ENCODE measurements around the gene GUCA2B.
A peak's percentile ranks its signal among the peaks of the same experiment; 100 is the strongest.

GUCA2B gene

DNA sequence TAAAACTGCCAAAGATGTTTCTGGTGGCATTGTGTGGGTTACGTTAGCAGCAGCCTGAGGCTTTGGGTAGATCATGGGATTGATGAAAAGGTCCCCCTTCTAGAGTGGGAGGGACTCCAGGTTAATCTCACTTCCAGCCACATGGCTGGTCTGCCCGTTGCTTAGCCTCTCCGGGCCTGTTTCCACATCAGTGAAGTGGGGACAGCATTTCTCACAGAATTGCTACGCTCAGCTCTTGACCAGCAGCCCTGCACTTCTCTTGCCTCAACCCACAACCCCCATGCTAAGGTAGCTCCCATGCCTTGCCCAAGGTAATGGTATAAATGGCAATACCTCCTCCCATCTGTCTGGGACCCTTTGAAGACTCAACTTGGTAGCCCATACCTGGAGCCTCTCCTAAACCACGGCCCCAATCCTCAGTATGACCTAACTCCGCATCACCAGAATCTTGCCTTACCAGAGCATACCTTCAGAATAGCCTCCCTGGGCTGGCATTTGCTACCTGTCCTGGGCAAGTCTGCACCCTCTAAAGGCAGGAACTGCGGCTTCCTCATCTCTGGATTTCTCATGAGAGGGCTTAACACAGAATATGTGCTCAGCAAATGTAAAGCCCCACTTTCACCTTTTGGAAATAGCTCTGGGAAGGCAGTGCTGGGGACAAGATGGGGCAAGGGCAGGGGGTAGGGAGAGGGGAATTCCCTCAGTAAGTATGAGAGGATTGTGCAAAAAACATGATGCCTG is 22.3 kb downstream of the GUCA2B start:
- no peak overlapping the region for H2BK15ac ChIP-seq (replicated peaks; ENCODE audit: low read depth)
- H3K4me2 ChIP-seq (ENCODE audit: low read length), result no peak overlapping the region
- H3K18ac ChIP-seq (ENCODE audit: low read length), result no peak overlapping the region
- no CpG with 5 or more reads among the region's 7 CpGs for WGBS (ENCODE audit: extremely low coverage, insufficient coverage, low lambda C conversion rate)
- H4K8ac ChIP-seq (ENCODE audit: low read depth, low read length), result no peak overlapping the region
- no peak overlapping the region for H4K5ac ChIP-seq (ENCODE audit: low read length)
- H3K79me1 ChIP-seq (ENCODE audit: low read length), result no peaks in the 10 kb centered on the region
- H2BK5ac ChIP-seq (ENCODE audit: low read length), result no peak overlapping the region
- no peak overlapping the region for H3K4me3 ChIP-seq (ENCODE audit: low read length)
- no peak overlapping the region for H3K9ac ChIP-seq (ENCODE audit: low read length)
- H3K4ac ChIP-seq (ENCODE audit: low read depth, low read length), result no peak overlapping the region
- H3K56ac ChIP-seq (ENCODE audit: low read length), result no peak overlapping the region
- peaks cover 6% of the 10 kb centered on the region for H3K4me1 ChIP-seq (ENCODE audit: control insufficient read depth, low read depth, low read length)
- H2BK120ac ChIP-seq (ENCODE audit: low read depth, low read length), result no peak overlapping the region
- no peak overlapping the region for H3K27ac ChIP-seq (ENCODE audit: low read depth, low read length)
- no peak overlapping the region for H2AK5ac ChIP-seq (ENCODE audit: low read length)
- H3K23ac ChIP-seq (ENCODE audit: low read length), result no peak overlapping the region
- DNase-seq, result no peak
- H3K27me3 ChIP-seq (ENCODE audit: insufficient read depth, low read length, poor library complexity), result no peaks in the 10 kb centered on the region
- H3K36me3 ChIP-seq (ENCODE audit: control insufficient read depth, insufficient read depth, low read length), result no peaks in the 10 kb centered on the region
- H3K79me2 ChIP-seq (ENCODE audit: control insufficient read depth, insufficient read depth, low read length), result no peaks in the 10 kb centered on the region

DNA sequence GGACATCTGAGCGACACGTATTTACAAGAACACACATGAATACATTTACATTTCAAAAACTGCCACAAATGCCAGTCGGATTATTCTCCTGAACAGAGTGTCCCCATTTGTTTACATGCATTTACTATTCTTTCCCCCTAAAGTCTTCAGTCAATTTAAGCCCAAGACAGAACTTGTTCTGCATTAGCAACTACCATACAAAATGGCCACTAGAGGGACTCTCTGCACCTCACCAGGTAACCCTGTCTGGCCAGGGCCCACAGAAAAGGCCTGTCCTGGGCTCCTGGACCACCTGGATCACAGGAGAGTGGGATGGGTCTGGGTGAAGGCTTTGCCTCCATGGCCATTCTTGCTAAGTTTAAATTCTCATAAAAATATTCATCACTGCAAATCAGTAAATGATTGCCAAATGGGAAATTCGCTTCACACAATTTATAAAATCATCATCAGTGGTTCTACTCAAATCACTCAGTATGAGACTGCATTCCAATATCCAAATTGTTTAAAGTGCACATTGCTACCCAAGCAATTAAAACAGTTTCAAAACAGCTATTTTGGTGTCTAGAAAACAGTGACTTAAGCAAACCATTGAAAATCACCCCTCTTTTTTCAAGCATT is 23.8 kb downstream of the GUCA2B start:
- Histone ChIP-seq H2BK120ac (ENCODE audit: low read depth, low read length) (no peak overlapping the region), H3K9ac (ENCODE audit: low read length) (no peak overlapping the region), H4K5ac (ENCODE audit: low read length) (no peak overlapping the region), H2BK15ac (replicated peaks; ENCODE audit: low read depth) (no peak overlapping the region), H3K4me2 (ENCODE audit: low read length) (no peak overlapping the region), H3K56ac (ENCODE audit: low read length) (no peak overlapping the region), H2BK5ac (ENCODE audit: low read length) (no peak overlapping the region), H4K8ac (ENCODE audit: low read depth, low read length) (no peak overlapping the region), H3K23ac (ENCODE audit: low read length) (no peak overlapping the region), H3K27ac (ENCODE audit: low read depth, low read length) (peak overlapping the region; percentile 6), H3K79me1 (ENCODE audit: low read length) (no peaks in the 10 kb centered on the region), H3K36me3 (ENCODE audit: control insufficient read depth, insufficient read depth, low read length) (peaks cover 2% of the 10 kb centered on the region), H2AK5ac (ENCODE audit: low read length) (no peak overlapping the region), H3K79me2 (ENCODE audit: control insufficient read depth, insufficient read depth, low read length) (no peaks in the 10 kb centered on the region), H3K18ac (ENCODE audit: low read length) (no peak overlapping the region), H3K4ac (ENCODE audit: low read depth, low read length) (no peak overlapping the region), H3K4me1 (ENCODE audit: control insufficient read depth, low read depth, low read length) (peaks cover 6% of the 10 kb centered on the region), H3K27me3 (ENCODE audit: insufficient read depth, low read length, poor library complexity) (no peaks in the 10 kb centered on the region), H3K4me3 (ENCODE audit: low read length) (no peak overlapping the region)
- no CpG with 5 or more reads among the region's 4 CpGs for WGBS (ENCODE audit: extremely low coverage, insufficient coverage, low lambda C conversion rate)
- peak; percentile 78 for DNase-seq

DNA sequence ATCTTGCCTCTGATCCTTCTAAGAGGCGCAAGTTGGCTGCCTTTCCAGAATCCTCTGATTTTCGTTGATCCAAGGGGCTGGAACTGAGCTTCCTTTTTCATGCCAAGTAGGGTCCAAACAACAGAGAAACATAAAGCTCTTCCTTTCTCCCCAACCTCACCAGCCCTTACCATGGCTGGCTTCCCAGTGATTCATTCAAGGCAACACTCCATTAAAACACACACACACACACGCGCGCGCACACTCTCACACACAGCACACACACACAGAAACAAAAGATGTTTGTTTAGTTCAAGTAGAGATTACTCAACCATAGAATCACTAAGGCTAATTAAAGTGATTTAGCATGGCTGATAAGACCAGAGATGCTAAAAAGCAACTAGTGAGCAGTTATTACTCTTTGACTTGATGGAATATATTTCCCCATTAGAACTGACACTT is 24.4 kb downstream of the GUCA2B start:
- no peak overlapping the region for H3K9ac ChIP-seq (ENCODE audit: low read length)
- peaks cover 2% of the 10 kb centered on the region for H3K36me3 ChIP-seq (ENCODE audit: control insufficient read depth, insufficient read depth, low read length)
- no peak overlapping the region for H3K4me3 ChIP-seq (ENCODE audit: low read length)
- peaks cover 3% of the 10 kb centered on the region for H3K4me1 ChIP-seq (ENCODE audit: control insufficient read depth, low read depth, low read length)
- no CpG with 5 or more reads among the region's 6 CpGs for WGBS (ENCODE audit: extremely low coverage, insufficient coverage, low lambda C conversion rate)
- H2BK15ac ChIP-seq (replicated peaks; ENCODE audit: low read depth), result no peak overlapping the region
- H3K79me1 ChIP-seq (ENCODE audit: low read length), result no peaks in the 10 kb centered on the region
- H3K18ac ChIP-seq (ENCODE audit: low read length), result no peak overlapping the region
- no peaks in the 10 kb centered on the region for H3K27me3 ChIP-seq (ENCODE audit: insufficient read depth, low read length, poor library complexity)
- H3K27ac ChIP-seq (ENCODE audit: low read depth, low read length), result peak overlapping the region; percentile 6
- no peak overlapping the region for H3K56ac ChIP-seq (ENCODE audit: low read length)
- no peak overlapping the region for H4K5ac ChIP-seq (ENCODE audit: low read length)
- no peak overlapping the region for H2AK5ac ChIP-seq (ENCODE audit: low read length)
- no peak overlapping the region for H3K23ac ChIP-seq (ENCODE audit: low read length)
- no peaks in the 10 kb centered on the region for H3K79me2 ChIP-seq (ENCODE audit: control insufficient read depth, insufficient read depth, low read length)
- no peak overlapping the region for H3K4ac ChIP-seq (ENCODE audit: low read depth, low read length)
- no peak for DNase-seq
- H2BK5ac ChIP-seq (ENCODE audit: low read length), result no peak overlapping the region
- no peak overlapping the region for H4K8ac ChIP-seq (ENCODE audit: low read depth, low read length)
- H3K4me2 ChIP-seq (ENCODE audit: low read length), result no peak overlapping the region
- H2BK120ac ChIP-seq (ENCODE audit: low read depth, low read length), result no peak overlapping the region

DNA sequence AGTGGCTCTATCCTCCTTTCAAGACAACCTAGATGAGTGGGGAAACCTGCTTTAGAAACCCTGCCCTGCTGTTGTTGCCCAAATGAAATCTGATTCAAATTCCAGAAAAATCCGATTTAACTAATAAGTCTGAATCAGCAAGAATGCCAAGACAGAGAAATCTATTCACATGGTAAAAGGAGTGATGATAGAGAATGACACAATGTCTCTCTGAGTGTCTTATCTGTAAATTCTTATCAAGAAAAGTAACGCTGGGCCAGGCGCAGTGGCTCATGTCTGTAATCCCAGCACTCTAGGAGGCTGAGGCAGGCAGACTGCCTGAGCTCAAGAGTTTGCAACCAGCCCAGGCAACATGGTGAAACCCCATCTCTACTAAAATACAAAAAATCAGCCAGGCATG is 25.0 kb downstream of the GUCA2B start:
- Histone ChIP-seq H3K4ac (ENCODE audit: low read depth, low read length) (no peak overlapping the region), H2BK15ac (replicated peaks; ENCODE audit: low read depth) (no peak overlapping the region), H2BK5ac (ENCODE audit: low read length) (no peak overlapping the region), H4K5ac (ENCODE audit: low read length) (no peak overlapping the region), H3K4me3 (ENCODE audit: low read length) (no peak overlapping the region), H3K23ac (ENCODE audit: low read length) (no peak overlapping the region), H2AK5ac (ENCODE audit: low read length) (no peak overlapping the region), H3K9ac (ENCODE audit: low read length) (no peak overlapping the region), H3K36me3 (ENCODE audit: control insufficient read depth, insufficient read depth, low read length) (peaks cover 2% of the 10 kb centered on the region), H2BK120ac (ENCODE audit: low read depth, low read length) (no peak overlapping the region), H3K27me3 (ENCODE audit: insufficient read depth, low read length, poor library complexity) (no peaks in the 10 kb centered on the region), H3K27ac (ENCODE audit: low read depth, low read length) (no peak overlapping the region), H3K56ac (ENCODE audit: low read length) (no peak overlapping the region), H3K18ac (ENCODE audit: low read length) (no peak overlapping the region), H3K4me2 (ENCODE audit: low read length) (no peak overlapping the region), H4K8ac (ENCODE audit: low read depth, low read length) (no peak overlapping the region), H3K79me2 (ENCODE audit: control insufficient read depth, insufficient read depth, low read length) (no peaks in the 10 kb centered on the region), H3K4me1 (ENCODE audit: control insufficient read depth, low read depth, low read length) (peaks cover 3% of the 10 kb centered on the region), H3K79me1 (ENCODE audit: low read length) (no peaks in the 10 kb centered on the region)
- WGBS (ENCODE audit: extremely low coverage, insufficient coverage, low lambda C conversion rate), result no CpG with 5 or more reads among the region's 3 CpGs
- peak; percentile 71 for DNase-seq

DNA sequence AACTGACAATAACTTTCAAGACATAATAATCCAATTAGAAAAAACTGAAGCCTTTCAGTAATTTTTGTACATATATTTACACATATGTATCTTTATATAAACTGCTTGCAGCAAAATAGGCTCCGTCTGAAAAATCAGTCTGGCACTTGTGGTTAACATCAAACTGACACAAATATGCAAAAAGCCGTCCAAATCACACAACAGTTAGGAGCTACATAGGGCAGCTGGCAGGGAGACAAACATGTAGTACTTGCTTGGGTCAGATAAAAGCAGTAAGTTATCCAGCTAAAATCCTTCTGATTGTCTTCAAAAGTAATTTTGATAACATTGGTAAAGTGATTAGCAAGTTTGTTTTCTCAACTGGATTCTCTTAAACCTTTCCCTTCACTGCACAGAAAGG is 26.1 kb downstream of the GUCA2B start:
- Histone ChIP-seq H3K27me3 (ENCODE audit: insufficient read depth, low read length, poor library complexity) (no peaks in the 10 kb centered on the region), H3K23ac (ENCODE audit: low read length) (no peak overlapping the region), H3K4me3 (ENCODE audit: low read length) (no peak overlapping the region), H3K56ac (ENCODE audit: low read length) (no peak overlapping the region), H2AK5ac (ENCODE audit: low read length) (no peak overlapping the region), H3K36me3 (ENCODE audit: control insufficient read depth, insufficient read depth, low read length) (peaks cover 2% of the 10 kb centered on the region), H3K4me2 (ENCODE audit: low read length) (no peak overlapping the region), H2BK120ac (ENCODE audit: low read depth, low read length) (no peak overlapping the region), H2BK5ac (ENCODE audit: low read length) (no peak overlapping the region), H3K27ac (ENCODE audit: low read depth, low read length) (no peak overlapping the region), H2BK15ac (replicated peaks; ENCODE audit: low read depth) (no peak overlapping the region), H4K5ac (ENCODE audit: low read length) (no peak overlapping the region), H3K18ac (ENCODE audit: low read length) (no peak overlapping the region), H4K8ac (ENCODE audit: low read depth, low read length) (no peak overlapping the region), H3K4ac (ENCODE audit: low read depth, low read length) (no peak overlapping the region), H3K9ac (ENCODE audit: low read length) (no peak overlapping the region), H3K4me1 (ENCODE audit: control insufficient read depth, low read depth, low read length) (peaks cover 3% of the 10 kb centered on the region), H3K79me2 (ENCODE audit: control insufficient read depth, insufficient read depth, low read length) (no peaks in the 10 kb centered on the region), H3K79me1 (ENCODE audit: low read length) (no peaks in the 10 kb centered on the region)
- no peak for DNase-seq
- WGBS (ENCODE audit: extremely low coverage, insufficient coverage, low lambda C conversion rate), result no CpG with 5 or more reads among the region's 2 CpGs

All from mesendoderm (in vitro differentiated cells).